Astrocyte of the spinal cord (primary cell): Measurements from ENCODE around the gene KLHL22.

Experiments
- DNase-seq: peaks from one replicate; pipeline ENCODE4 v3.0.0; 2011; ENCODE audit warnings: low read depth, low spot score
- H3K4me3 ChIP-seq: 2 replicates; pipeline ENCODE4 v1.5.1; 2011; ENCODE audit warnings: low read depth, mild to moderate bottlenecking, low read length, moderate library complexity
- in situ Hi-C: cut with HindIII; loops from 2 replicates; pipeline ENCODE4 v1.10.0; 2017; ENCODE audit warnings: low sequenced_read_pairs
- TF ChIP-seq, protein P1 (sequence below): IDR thresholded peaks from 2 replicates; pipeline ENCODE4 v1.5.1; 2012; ENCODE audit warnings: low read depth, mild to moderate bottlenecking, low read length, inconsistent platforms

KLHL22 gene

DNA sequence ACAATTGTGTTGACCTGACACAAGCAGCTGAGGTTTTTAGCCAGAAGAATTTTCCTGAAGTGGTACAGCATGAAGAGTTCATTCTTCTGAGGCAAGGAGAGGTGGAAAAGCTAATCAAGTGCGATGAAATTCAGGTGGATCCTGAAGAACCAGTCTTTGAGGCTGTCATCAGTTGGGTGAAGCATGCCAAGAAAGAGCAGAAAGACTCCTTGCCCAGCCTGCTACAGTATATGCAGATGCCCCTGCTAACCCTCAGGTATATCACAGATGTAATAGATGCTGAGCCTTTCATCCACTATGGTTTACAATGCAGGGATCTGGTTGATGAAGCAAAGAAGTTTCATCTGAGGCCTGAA, 45.1 kb downstream of the KLHL22 start:
- DNase-seq = no peak
- TF ChIP-seq, protein P1, sequence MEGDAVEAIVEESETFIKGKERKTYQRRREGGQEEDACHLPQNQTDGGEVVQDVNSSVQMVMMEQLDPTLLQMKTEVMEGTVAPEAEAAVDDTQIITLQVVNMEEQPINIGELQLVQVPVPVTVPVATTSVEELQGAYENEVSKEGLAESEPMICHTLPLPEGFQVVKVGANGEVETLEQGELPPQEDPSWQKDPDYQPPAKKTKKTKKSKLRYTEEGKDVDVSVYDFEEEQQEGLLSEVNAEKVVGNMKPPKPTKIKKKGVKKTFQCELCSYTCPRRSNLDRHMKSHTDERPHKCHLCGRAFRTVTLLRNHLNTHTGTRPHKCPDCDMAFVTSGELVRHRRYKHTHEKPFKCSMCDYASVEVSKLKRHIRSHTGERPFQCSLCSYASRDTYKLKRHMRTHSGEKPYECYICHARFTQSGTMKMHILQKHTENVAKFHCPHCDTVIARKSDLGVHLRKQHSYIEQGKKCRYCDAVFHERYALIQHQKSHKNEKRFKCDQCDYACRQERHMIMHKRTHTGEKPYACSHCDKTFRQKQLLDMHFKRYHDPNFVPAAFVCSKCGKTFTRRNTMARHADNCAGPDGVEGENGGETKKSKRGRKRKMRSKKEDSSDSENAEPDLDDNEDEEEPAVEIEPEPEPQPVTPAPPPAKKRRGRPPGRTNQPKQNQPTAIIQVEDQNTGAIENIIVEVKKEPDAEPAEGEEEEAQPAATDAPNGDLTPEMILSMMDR = no peak
- in situ Hi-C loops = no loop called here
- no peak overlapping the region for H3K4me3 ChIP-seq

DNA sequence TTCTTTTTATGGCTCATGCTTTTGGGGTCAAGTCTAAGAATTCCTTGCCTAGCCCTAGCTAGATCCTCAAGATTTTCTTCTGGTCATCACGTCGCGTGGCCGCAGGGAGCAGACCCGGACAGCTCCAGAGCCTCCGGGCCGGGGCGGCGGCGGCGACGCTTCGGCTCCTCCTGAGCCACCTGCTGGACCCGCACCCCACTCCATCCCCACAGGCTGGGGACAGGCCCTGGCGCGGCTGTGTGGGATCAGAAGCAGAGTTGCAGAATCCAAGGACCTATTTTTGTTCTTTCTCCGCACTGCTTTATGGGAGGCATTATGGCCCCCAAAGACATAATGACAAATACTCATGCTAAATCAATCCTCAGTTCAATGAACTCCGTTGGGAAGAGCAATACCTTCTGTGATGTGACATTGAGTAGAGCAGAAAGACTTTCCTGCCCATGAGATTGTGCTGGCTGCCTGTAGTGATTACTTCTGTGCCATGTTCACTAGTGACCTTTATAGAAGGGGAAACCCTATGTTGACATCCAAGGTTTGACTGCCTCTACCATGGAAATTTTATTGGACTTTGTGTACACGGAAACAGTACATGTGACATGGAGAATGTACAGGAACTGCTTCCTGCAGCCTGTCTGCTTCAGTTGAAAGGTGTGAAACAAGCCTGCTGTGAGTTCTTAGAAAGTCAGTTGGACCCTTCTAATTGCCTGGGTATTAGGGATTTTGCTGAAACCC, 45.6 kb downstream of the KLHL22 start:
- TF ChIP-seq, protein P1 = no peak
- no peak overlapping the region for H3K4me3 ChIP-seq
- in situ Hi-C loops = no loop called here
- no peak for DNase-seq

DNA sequence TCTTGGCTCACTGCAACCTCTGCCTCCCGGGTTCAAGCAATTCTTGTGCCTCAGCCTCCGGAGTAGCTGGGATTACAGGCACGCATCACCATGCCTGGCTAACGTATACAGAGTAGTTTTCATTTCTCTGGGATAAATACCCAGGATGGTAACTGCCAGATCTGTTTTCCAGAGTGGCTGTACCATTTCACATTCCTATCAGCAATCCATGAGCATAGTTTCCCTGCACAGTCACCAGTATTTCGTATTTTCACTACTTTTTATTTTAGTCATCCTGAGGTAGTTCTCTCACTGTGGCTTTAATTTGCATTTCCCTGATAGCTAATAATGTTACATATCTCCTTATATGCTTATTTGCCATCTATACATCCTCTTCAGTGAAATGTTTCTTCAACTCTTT, 47.0 kb downstream of the KLHL22 start:
- in situ Hi-C loops = no loop called here
- DNase-seq = no peak

DNA sequence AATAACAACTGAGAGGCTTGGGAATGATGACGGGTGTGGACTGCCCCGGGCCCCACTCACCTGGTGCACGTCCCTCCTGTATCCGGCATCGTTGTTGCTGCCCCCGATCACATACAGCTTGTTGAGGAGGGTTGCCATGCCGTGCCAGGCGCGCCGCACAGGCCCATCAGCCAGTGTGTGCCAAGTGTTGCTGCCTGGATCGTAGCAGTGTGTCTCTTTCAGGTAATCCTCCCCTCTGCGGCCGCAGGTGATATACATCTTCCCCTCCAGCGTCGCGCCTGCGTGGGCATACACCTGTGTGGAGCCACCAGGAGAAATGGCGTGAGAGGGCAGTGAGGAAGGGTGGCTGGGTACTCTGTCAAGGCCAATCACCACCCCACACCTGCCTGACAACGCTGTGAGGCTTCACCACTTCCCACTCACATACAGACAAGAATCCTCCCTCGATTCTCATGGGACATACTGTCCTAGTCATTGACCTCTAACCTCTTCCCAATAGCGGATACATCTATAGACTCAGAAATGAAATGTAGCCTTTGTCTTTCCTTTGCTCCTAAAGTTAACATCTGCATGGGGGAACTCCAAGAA, 49.1 kb downstream of the KLHL22 start:
- TF ChIP-seq, protein P1 = no peak
- no peak for DNase-seq
- H3K4me3 ChIP-seq = no peak overlapping the region
- in situ Hi-C loops = no loop called here

More for the DNA sequence above, 47.0 kb downstream of the KLHL22 start:
- H3K4me3 ChIP-seq = no peak overlapping the region
- TF ChIP-seq, protein P1 = no peak

DNA sequence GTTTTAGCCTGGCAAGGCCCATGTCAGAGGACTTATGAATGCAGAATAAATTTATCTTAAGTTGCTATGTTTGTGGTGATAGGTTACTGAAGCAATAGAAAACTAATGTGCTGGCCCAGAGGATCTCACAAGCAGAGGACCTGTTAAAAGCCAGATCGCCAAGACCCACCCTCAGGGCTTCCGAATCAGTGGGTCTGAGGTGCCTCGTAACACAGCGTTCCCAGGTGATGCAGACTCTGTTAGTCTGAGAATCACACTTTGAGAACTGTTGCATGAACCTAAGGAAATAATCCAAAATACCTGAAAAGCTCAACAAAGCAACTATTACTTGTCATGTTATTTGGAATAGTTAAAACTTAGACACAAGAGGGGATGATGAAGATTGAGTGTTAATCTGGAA, 51.3 kb downstream of the KLHL22 start:
- in situ Hi-C loops = no loop called here
- no peak overlapping the region for H3K4me3 ChIP-seq
- TF ChIP-seq, protein P1 = no peak
- DNase-seq = no peak

DNA sequence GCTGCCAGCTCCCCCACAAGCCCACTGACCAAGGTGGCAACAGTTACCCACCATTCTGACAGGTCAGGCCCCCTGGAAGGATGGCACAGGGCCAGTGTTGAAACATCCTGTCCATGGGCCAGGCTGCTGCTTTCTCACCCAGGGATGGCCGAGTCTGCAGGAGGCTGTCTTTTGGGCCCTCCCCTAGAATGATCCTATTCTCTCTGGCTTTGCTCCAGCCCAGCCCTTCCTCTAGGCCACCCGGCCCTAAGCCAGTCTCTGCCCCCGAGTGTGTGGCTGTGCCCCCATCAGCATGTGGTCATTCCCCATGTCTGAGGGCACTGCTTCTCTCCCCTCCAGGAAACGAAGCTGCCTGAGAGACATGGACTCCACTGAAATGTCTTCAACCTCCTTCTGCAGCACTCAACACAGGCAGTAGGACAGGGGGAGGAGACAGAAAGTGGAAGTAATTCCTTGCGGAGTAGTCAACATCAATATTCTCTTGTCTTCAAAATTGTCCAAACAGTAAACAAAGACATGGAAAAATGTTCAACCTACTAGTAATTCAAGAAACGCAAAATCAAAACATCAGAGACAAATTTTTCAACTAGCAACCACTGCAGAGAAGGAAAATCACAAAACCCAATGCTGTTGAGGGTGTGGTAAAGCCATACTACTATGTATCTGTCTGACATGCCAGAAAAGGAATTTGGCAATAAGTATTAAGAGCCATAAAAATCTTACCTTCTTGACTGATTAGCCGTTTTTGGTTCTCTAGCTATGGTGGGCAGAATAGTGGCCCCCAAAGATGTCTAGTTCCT, 52.9 kb downstream of the KLHL22 start:
- in situ Hi-C loops = no loop called here
- no peak overlapping the region for H3K4me3 ChIP-seq

More for the DNA sequence above, 52.9 kb downstream of the KLHL22 start:
- DNase-seq = no peak
- TF ChIP-seq, protein P1 = no peak
